ENCODE measurements around the gene ZNF784.

Gene ZNF784

GRCh38 chr19:55598719-55599467 is 25.5 kb downstream of the ZNF784 start:
- Histone ChIP-seq H3K4me1 (ENCODE audit: control insufficient read depth in 1 of 2, insufficient read depth in 2 of 2, low read length in 2 of 2) (peaks cover 10 to 12% of the 10 kb centered on the region in 2 donors), H3K36me3 (ENCODE audit: control insufficient read depth in 1 of 2, insufficient read depth in 2 of 2, low read length in 2 of 2) (peaks cover 18 to 25% of the 10 kb centered on the region in 2 donors), H3K4me3 (ENCODE audit: low read depth in 1 of 2, low read length in 2 of 2) (peak overlapping the region; percentile 62 to 85), H3K9me3 (ENCODE audit: control insufficient read depth in 1 of 2, low read length in 2 of 2) (no peaks in the 10 kb centered on the region), H3K27ac (ENCODE audit: low read length) (peak overlapping the region; percentile 89), H3K27me3 (ENCODE audit: low read depth, low read length) (no peaks in the 10 kb centered on the region)

DNA sequence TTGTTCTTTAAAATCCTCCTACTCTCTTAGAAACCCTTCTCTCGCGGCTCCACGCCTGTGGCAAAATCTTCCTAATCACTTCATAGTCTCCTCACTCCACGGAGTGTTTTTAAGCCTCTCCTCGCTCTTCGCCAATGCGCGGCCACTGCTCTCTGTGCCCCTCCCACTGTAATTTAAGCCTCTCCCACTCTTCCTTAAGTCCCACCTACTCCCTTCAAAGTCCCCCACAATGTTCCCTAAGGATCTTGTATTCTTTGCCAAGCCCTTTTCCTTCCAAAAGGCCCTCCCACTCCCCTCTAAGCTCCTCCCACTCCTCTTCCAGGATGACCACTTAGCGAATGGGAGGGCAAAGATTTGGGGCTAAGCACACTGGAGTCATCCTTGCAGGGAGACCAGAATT is 26.3 kb downstream of the ZNF784 start:
- peaks cover 18 to 31% of the 10 kb centered on the region in 2 donors for H3K36me3 ChIP-seq (ENCODE audit: control insufficient read depth in 1 of 2, insufficient read depth in 2 of 2, low read length in 2 of 2)

GRCh38 chr19:55597501-55597921 is 26.9 kb downstream of the ZNF784 start:
- H3K9me3 ChIP-seq (ENCODE audit: control insufficient read depth in 1 of 2, low read length in 2 of 2) = no peaks in the 10 kb centered on the region
- peaks cover 18 to 34% of the 10 kb centered on the region in 2 donors for H3K36me3 ChIP-seq (ENCODE audit: control insufficient read depth in 1 of 2, insufficient read depth in 2 of 2, low read length in 2 of 2)
- no peak overlapping the region for H3K27ac ChIP-seq (ENCODE audit: low read length)
- peaks cover 10 to 12% of the 10 kb centered on the region in 2 donors for H3K4me1 ChIP-seq (ENCODE audit: control insufficient read depth in 1 of 2, insufficient read depth in 2 of 2, low read length in 2 of 2)
- no peaks in the 10 kb centered on the region for H3K27me3 ChIP-seq (ENCODE audit: low read depth, low read length)
- H3K4me3 ChIP-seq (ENCODE audit: low read depth in 1 of 2, low read length in 2 of 2) = no peak overlapping the region

More for the DNA sequence above, 26.3 kb downstream of the ZNF784 start:
- H3K27me3 ChIP-seq (ENCODE audit: low read depth, low read length) = no peaks in the 10 kb centered on the region
- no peak overlapping the region for H3K27ac ChIP-seq (ENCODE audit: low read length)
- H3K4me3 ChIP-seq (ENCODE audit: low read depth in 1 of 2, low read length in 2 of 2) = peak overlapping the region in 1 of 2 donors; percentile 62
- peaks cover 10 to 12% of the 10 kb centered on the region in 2 donors for H3K4me1 ChIP-seq (ENCODE audit: control insufficient read depth in 1 of 2, insufficient read depth in 2 of 2, low read length in 2 of 2)
- H3K9me3 ChIP-seq (ENCODE audit: control insufficient read depth in 1 of 2, low read length in 2 of 2) = no peaks in the 10 kb centered on the region

GRCh38 chr19:55596304-55596703 is 28.1 kb downstream of the ZNF784 start:
- Histone ChIP-seq H3K27ac (ENCODE audit: low read length) (no peak overlapping the region), H3K9me3 (ENCODE audit: control insufficient read depth in 1 of 2, low read length in 2 of 2) (no peaks in the 10 kb centered on the region), H3K27me3 (ENCODE audit: low read depth, low read length) (no peaks in the 10 kb centered on the region), H3K4me1 (ENCODE audit: control insufficient read depth in 1 of 2, insufficient read depth in 2 of 2, low read length in 2 of 2) (peaks cover 10% of the 10 kb centered on the region in 2 donors), H3K36me3 (ENCODE audit: control insufficient read depth in 1 of 2, insufficient read depth in 2 of 2, low read length in 2 of 2) (peaks cover 18 to 39% of the 10 kb centered on the region in 2 donors), H3K4me3 (ENCODE audit: low read depth in 1 of 2, low read length in 2 of 2) (no peak overlapping the region)

DNA sequence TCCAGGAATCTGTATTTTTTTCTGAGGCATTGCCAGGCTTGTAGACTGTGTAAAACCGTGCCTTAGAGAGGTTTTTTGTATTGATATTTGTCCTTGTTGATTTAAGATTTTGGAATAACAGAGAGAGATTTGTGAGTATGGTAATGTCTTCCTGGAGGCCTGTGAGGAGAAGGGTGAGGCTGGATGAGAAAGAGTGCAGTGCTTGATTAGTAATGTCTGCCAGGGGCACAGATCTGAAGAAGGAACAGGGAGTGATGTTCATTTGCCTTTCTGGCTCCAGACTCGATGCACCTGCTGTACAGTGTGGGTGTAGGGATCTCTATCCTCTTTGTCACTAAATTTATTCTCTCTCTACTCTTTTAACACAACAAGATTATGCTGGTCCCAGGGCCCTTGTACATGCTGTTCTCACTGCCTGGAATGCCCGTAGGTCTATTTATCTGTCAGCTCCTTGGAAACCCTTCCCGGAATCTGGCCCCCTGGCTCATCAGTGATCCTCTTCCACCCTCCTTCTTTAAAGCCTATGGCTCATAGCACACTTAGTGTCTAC is 29.3 kb downstream of the ZNF784 start:
- no peak overlapping the region for H3K4me3 ChIP-seq (ENCODE audit: low read depth in 1 of 2, low read length in 2 of 2)
- H3K9me3 ChIP-seq (ENCODE audit: control insufficient read depth in 1 of 2, low read length in 2 of 2) = no peaks in the 10 kb centered on the region
- peaks cover 18 to 39% of the 10 kb centered on the region in 2 donors for H3K36me3 ChIP-seq (ENCODE audit: control insufficient read depth in 1 of 2, insufficient read depth in 2 of 2, low read length in 2 of 2)
- no peak overlapping the region for H3K27ac ChIP-seq (ENCODE audit: low read length)
- H3K27me3 ChIP-seq (ENCODE audit: low read depth, low read length) = no peaks in the 10 kb centered on the region
- peaks cover 4% of the 10 kb centered on the region in 2 donors for H3K4me1 ChIP-seq (ENCODE audit: control insufficient read depth in 1 of 2, insufficient read depth in 2 of 2, low read length in 2 of 2)

GRCh38 chr19:55593096-55593772 is 31.1 kb downstream of the ZNF784 start:
- H3K27ac ChIP-seq (ENCODE audit: low read length) = no peak overlapping the region
- no peak overlapping the region for H3K4me3 ChIP-seq (ENCODE audit: low read depth in 1 of 2, low read length in 2 of 2)
- H3K4me1 ChIP-seq (ENCODE audit: control insufficient read depth in 1 of 2, insufficient read depth in 2 of 2, low read length in 2 of 2) = peaks cover 0 to 2% of the 10 kb centered on the region in 2 donors
- peaks cover 18 to 39% of the 10 kb centered on the region in 2 donors for H3K36me3 ChIP-seq (ENCODE audit: control insufficient read depth in 1 of 2, insufficient read depth in 2 of 2, low read length in 2 of 2)
- H3K27me3 ChIP-seq (ENCODE audit: low read depth, low read length) = no peaks in the 10 kb centered on the region
- H3K9me3 ChIP-seq (ENCODE audit: control insufficient read depth in 1 of 2, low read length in 2 of 2) = no peaks in the 10 kb centered on the region

DNA sequence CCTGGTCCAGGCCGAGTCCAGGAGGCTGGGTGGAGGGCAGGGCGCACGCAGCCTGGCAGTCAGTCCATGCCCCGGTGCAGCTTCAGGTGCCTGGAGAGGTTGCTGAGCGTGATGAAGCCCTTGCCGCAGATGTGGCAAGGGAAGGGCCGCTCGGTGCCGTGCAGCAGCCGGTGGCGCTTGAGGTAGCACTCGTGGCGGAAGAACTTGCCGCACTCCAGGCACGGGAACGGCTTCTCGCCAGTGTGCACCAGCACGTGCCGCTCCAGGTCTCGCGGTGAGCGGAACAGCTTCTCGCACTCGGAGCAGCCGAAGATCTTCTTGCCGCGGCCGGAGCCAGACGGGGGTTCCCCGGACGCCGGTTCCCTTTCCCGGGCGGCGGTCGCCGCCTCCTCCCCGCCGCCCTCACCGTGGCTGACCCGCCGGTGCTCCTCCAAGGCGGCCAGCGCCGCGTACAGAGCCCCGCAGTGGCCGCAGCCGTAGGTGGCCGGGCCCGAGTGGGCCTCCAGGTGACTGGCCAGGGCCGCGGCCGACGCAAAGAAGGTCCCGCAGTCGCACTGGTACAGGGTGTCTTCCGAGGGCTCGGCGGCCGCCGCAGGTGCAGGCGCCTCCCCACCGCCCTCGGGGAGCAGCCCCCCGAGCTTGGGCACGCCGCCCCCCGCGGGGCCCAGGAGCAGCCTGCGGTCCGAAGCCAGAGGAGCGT is 31.8 kb downstream of the ZNF784 start:
- Histone ChIP-seq H3K36me3 (ENCODE audit: control insufficient read depth in 1 of 2, insufficient read depth in 2 of 2, low read length in 2 of 2) (peaks cover 18 to 38% of the 10 kb centered on the region in 2 donors), H3K27ac (ENCODE audit: low read length) (no peak overlapping the region), H3K4me3 (ENCODE audit: low read depth in 1 of 2, low read length in 2 of 2) (no peak overlapping the region), H3K9me3 (ENCODE audit: control insufficient read depth in 1 of 2, low read length in 2 of 2) (no peaks in the 10 kb centered on the region), H3K4me1 (ENCODE audit: control insufficient read depth in 1 of 2, insufficient read depth in 2 of 2, low read length in 2 of 2) (no peaks in the 10 kb centered on the region), H3K27me3 (ENCODE audit: low read depth, low read length) (no peaks in the 10 kb centered on the region)

GRCh38 chr19:55591555-55591954 is 32.8 kb downstream of the ZNF784 start:
- no peaks in the 10 kb centered on the region for H3K27me3 ChIP-seq (ENCODE audit: low read depth, low read length)
- no peaks in the 10 kb centered on the region for H3K9me3 ChIP-seq (ENCODE audit: control insufficient read depth in 1 of 2, low read length in 2 of 2)
- H3K36me3 ChIP-seq (ENCODE audit: control insufficient read depth in 1 of 2, insufficient read depth in 2 of 2, low read length in 2 of 2) = peaks cover 18 to 29% of the 10 kb centered on the region in 2 donors
- H3K27ac ChIP-seq (ENCODE audit: low read length) = no peak overlapping the region
- no peak overlapping the region for H3K4me3 ChIP-seq (ENCODE audit: low read depth in 1 of 2, low read length in 2 of 2)
- H3K4me1 ChIP-seq (ENCODE audit: control insufficient read depth in 1 of 2, insufficient read depth in 2 of 2, low read length in 2 of 2) = peaks cover 0 to 9% of the 10 kb centered on the region in 2 donors

GRCh38 chr19:55590617-55591016 is 33.7 kb downstream of the ZNF784 start:
- no peaks in the 10 kb centered on the region for H3K27me3 ChIP-seq (ENCODE audit: low read depth, low read length)
- peaks cover 0 to 18% of the 10 kb centered on the region in 2 donors for H3K4me1 ChIP-seq (ENCODE audit: control insufficient read depth in 1 of 2, insufficient read depth in 2 of 2, low read length in 2 of 2)
- no peaks in the 10 kb centered on the region for H3K9me3 ChIP-seq (ENCODE audit: control insufficient read depth in 1 of 2, low read length in 2 of 2)
- no peak overlapping the region for H3K4me3 ChIP-seq (ENCODE audit: low read depth in 1 of 2, low read length in 2 of 2)
- H3K36me3 ChIP-seq (ENCODE audit: control insufficient read depth in 1 of 2, insufficient read depth in 2 of 2, low read length in 2 of 2) = peaks cover 10 to 21% of the 10 kb centered on the region in 2 donors
- no peak overlapping the region for H3K27ac ChIP-seq (ENCODE audit: low read length)

- Histone ChIP-seq H3K9me3 (ENCODE audit: control insufficient read depth in 1 of 2, low read length in 2 of 2) (no peaks in the 10 kb centered on the region), H3K27ac (ENCODE audit: low read length) (no peak overlapping the region), H3K27me3 (ENCODE audit: low read depth, low read length) (no peaks in the 10 kb centered on the region), H3K4me3 (ENCODE audit: low read depth in 1 of 2, low read length in 2 of 2) (no peak overlapping the region), H3K4me1 (ENCODE audit: control insufficient read depth in 1 of 2, insufficient read depth in 2 of 2, low read length in 2 of 2) (peaks cover 0 to 21% of the 10 kb centered on the region in 2 donors), H3K36me3 (ENCODE audit: control insufficient read depth in 1 of 2, insufficient read depth in 2 of 2, low read length in 2 of 2) (peaks cover 5 to 16% of the 10 kb centered on the region in 2 donors)
These were observed 34.3 kb downstream of the ZNF784 start for GRCh38 chr19:55590109-55590508.

DNA sequence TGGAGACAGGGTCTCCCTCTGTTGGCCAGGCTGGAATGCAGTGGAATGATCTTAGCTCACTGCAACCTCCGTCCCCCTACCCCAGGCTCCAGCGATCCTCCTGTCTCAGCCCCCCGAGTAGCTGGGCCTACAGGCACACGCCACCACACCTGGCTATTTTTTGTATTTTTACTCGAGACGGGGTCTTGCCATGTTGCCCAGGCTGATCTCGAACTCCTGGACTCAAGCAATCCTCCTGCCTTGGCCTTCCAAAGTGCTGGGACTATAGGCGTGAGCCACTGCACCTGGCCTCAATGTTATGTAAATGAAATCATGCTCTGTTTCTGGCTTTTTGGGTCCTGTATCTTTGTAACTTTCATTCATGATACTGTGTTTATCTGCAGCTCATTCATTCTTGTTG is 35.6 kb downstream of the ZNF784 start:
- Histone ChIP-seq H3K4me1 (ENCODE audit: control insufficient read depth in 1 of 2, insufficient read depth in 2 of 2, low read length in 2 of 2) (peaks cover 0 to 21% of the 10 kb centered on the region in 2 donors), H3K4me3 (ENCODE audit: low read depth in 1 of 2, low read length in 2 of 2) (no peak overlapping the region), H3K36me3 (ENCODE audit: control insufficient read depth in 1 of 2, insufficient read depth in 2 of 2, low read length in 2 of 2) (peaks cover 0 to 13% of the 10 kb centered on the region in 2 donors), H3K9me3 (ENCODE audit: control insufficient read depth in 1 of 2, low read length in 2 of 2) (no peaks in the 10 kb centered on the region), H3K27me3 (ENCODE audit: low read depth, low read length) (no peaks in the 10 kb centered on the region), H3K27ac (ENCODE audit: low read length) (no peak overlapping the region)

Measured in muscle layer of duodenum (tissue), 2 donors.